ENCODE measurements around the gene CLASP1. TPM values are rescaled to one million over a fixed set of nuclear protein-coding genes. Genes with fewer than 3 reads are reported as not detected.

Gene CLASP1
- total and polyA plus RNA-seq, 2 of the 8 experiments (the other 6 are each of a cell fraction or from before 2014, with no cell fraction given) = 7.3 to 53.9 TPM

GRCh38 chr2:121682396-121683298 is 33.4 kb upstream of the CLASP1 start (continued):
- TF ChIP-seq TBP (IDR thresholded peaks at IDR 0.05; ENCODE audit: low read depth, low read length) (peak; percentile 89), GABPA (IDR thresholded peaks at IDR 0.05; ENCODE audit: borderline replicate concordance, insufficient read depth, low read length) (no peak), HDAC2 (IDR thresholded peaks at IDR 0.05; ENCODE audit: borderline replicate concordance in 1 of 2, low read depth in 2 of 2, low read length in 2 of 2) (no peak), PHF8 (conservative IDR thresholded peaks at IDR 0.05; ENCODE audit: low read depth, low read length) (peak; percentile 77), CEBPB (IDR thresholded peaks at IDR 0.05; ENCODE audit: low read depth, low read length) (no peak), POLR2AphosphoS5 (IDR thresholded peaks at IDR 0.05; ENCODE audit: low read depth, low read length) (peak; percentile 86), NRF1 (IDR thresholded peaks at IDR 0.05; ENCODE audit: low read depth, low read length) (no peak)
- TF ChIP-seq, protein P1, sequence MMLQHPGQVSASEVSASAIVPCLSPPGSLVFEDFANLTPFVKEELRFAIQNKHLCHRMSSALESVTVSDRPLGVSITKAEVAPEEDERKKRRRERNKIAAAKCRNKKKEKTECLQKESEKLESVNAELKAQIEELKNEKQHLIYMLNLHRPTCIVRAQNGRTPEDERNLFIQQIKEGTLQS (IDR thresholded peaks at IDR 0.05; ENCODE audit: insufficient read depth, low read depth, low read length) = no peak
- TF ChIP-seq, protein P2, sequence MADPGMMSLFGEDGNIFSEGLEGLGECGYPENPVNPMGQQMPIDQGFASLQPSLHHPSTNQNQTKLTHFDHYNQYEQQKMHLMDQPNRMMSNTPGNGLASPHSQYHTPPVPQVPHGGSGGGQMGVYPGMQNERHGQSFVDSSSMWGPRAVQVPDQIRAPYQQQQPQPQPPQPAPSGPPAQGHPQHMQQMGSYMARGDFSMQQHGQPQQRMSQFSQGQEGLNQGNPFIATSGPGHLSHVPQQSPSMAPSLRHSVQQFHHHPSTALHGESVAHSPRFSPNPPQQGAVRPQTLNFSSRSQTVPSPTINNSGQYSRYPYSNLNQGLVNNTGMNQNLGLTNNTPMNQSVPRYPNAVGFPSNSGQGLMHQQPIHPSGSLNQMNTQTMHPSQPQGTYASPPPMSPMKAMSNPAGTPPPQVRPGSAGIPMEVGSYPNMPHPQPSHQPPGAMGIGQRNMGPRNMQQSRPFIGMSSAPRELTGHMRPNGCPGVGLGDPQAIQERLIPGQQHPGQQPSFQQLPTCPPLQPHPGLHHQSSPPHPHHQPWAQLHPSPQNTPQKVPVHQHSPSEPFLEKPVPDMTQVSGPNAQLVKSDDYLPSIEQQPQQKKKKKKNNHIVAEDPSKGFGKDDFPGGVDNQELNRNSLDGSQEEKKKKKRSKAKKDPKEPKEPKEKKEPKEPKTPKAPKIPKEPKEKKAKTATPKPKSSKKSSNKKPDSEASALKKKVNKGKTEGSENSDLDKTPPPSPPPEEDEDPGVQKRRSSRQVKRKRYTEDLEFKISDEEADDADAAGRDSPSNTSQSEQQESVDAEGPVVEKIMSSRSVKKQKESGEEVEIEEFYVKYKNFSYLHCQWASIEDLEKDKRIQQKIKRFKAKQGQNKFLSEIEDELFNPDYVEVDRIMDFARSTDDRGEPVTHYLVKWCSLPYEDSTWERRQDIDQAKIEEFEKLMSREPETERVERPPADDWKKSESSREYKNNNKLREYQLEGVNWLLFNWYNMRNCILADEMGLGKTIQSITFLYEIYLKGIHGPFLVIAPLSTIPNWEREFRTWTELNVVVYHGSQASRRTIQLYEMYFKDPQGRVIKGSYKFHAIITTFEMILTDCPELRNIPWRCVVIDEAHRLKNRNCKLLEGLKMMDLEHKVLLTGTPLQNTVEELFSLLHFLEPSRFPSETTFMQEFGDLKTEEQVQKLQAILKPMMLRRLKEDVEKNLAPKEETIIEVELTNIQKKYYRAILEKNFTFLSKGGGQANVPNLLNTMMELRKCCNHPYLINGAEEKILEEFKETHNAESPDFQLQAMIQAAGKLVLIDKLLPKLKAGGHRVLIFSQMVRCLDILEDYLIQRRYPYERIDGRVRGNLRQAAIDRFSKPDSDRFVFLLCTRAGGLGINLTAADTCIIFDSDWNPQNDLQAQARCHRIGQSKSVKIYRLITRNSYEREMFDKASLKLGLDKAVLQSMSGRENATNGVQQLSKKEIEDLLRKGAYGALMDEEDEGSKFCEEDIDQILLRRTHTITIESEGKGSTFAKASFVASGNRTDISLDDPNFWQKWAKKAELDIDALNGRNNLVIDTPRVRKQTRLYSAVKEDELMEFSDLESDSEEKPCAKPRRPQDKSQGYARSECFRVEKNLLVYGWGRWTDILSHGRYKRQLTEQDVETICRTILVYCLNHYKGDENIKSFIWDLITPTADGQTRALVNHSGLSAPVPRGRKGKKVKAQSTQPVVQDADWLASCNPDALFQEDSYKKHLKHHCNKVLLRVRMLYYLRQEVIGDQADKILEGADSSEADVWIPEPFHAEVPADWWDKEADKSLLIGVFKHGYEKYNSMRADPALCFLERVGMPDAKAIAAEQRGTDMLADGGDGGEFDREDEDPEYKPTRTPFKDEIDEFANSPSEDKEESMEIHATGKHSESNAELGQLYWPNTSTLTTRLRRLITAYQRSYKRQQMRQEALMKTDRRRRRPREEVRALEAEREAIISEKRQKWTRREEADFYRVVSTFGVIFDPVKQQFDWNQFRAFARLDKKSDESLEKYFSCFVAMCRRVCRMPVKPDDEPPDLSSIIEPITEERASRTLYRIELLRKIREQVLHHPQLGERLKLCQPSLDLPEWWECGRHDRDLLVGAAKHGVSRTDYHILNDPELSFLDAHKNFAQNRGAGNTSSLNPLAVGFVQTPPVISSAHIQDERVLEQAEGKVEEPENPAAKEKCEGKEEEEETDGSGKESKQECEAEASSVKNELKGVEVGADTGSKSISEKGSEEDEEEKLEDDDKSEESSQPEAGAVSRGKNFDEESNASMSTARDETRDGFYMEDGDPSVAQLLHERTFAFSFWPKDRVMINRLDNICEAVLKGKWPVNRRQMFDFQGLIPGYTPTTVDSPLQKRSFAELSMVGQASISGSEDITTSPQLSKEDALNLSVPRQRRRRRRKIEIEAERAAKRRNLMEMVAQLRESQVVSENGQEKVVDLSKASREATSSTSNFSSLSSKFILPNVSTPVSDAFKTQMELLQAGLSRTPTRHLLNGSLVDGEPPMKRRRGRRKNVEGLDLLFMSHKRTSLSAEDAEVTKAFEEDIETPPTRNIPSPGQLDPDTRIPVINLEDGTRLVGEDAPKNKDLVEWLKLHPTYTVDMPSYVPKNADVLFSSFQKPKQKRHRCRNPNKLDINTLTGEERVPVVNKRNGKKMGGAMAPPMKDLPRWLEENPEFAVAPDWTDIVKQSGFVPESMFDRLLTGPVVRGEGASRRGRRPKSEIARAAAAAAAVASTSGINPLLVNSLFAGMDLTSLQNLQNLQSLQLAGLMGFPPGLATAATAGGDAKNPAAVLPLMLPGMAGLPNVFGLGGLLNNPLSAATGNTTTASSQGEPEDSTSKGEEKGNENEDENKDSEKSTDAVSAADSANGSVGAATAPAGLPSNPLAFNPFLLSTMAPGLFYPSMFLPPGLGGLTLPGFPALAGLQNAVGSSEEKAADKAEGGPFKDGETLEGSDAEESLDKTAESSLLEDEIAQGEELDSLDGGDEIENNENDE (IDR thresholded peaks at IDR 0.05; ENCODE audit: insufficient replicate concordance, low read length) = no peak

Data from H1 (cell line).